SK-N-SH (cell line): ENCODE results near the gene ENTREP3. TPM values are rescaled to one million over a fixed set of nuclear protein-coding genes. Genes with fewer than 3 reads are reported as not detected.
A peak's percentile ranks its signal among the peaks of the same experiment; 100 is the strongest.

Experiments
- CTCF ChIA-PET: fragments of 300-600, 350-600 bp; formaldehyde crosslinking; extraction: SDS; loops from one replicate; lab custom pipeline; 2021; lab: Yijun Ruan, JAX
- POLR2A ChIA-PET: fragments of 350-600 bp; sonication (Branson Sonifier 250); formaldehyde crosslinking; extraction: SDS; loops from one replicate; lab custom pipeline; 2020; ENCODE audit warnings: antibody characterized with exemption, inconsistent platforms; lab: Yijun Ruan, JAX
- DNase-seq: peaks from one replicate; pipeline ENCODE4 v3.0.0; 2012
- H2AFZ ChIP-seq: fragments of 200-600 bp; sonication (generic); 2 replicates; pipeline ENCODE4 v1.8.1; 2016; ENCODE audit warnings: antibody characterized with exemption, mild to moderate bottlenecking, low read depth
- H3F3A ChIP-seq: fragments of 200-600 bp; sonication (generic); replicated peaks from 2 replicates; pipeline ENCODE3; 2016; ENCODE audit warnings: antibody characterized with exemption, mild to moderate bottlenecking; ENCODE audit not compliant: insufficient read depth
- H3K27ac ChIP-seq, 2 experiments: fragments of 200-500 bp in 1 of 2; fragments of 200-600 bp in 1 of 2; sonication (Bioruptor generic) in 1 of 2; sonication (generic), shearing (Covaris generic) in 1 of 2; 2 replicates each; pipeline versions ENCODE4 v1.5.1 to v1.6.1; 2014 to 2016; ENCODE audit warnings: low read depth in 2 of 2, inconsistent platforms in 1 of 2, low read length in 1 of 2, mild to moderate bottlenecking in 1 of 2, mixed read lengths in 1 of 2
- H3K27me3 ChIP-seq: fragments of 200-600 bp; sonication (generic), shearing (Covaris generic); 2 replicates; pipeline ENCODE4 v1.6.1; 2016; ENCODE audit warnings: mixed run types; ENCODE audit not compliant: insufficient read depth
- H3K36me3 ChIP-seq, 2 experiments: fragments of 200-500 bp in 1 of 2; fragments of 200-600 bp in 1 of 2; sonication (Bioruptor generic) in 1 of 2; sonication (generic) in 1 of 2; replicated peaks in 1 of 2; 2 replicates each; pipeline versions ENCODE3 to v1.5.1; 2014 to 2016; ENCODE audit warnings: low read length in 1 of 2, mild to moderate bottlenecking in 1 of 2; ENCODE audit not compliant: insufficient read depth in 2 of 2, control insufficient read depth in 1 of 2
- H3K4me1 ChIP-seq, 2 experiments: fragments of 200-500 bp in 1 of 2; fragments of 200-600 bp in 1 of 2; sonication (Bioruptor generic) in 1 of 2; sonication (generic), shearing (Covaris generic) in 1 of 2; 2 replicates each; pipeline versions ENCODE4 v1.5.1 to v1.6.1; 2014 to 2016; ENCODE audit warnings: low read depth in 1 of 2, low read length in 1 of 2, mixed run types in 1 of 2; ENCODE audit not compliant: insufficient read depth in 2 of 2, control insufficient read depth in 1 of 2
- H3K4me2 ChIP-seq: fragments of 200-600 bp; sonication (generic), shearing (Covaris generic); 2 replicates; pipeline ENCODE4 v1.6.1; 2017; ENCODE audit warnings: mixed run types
- H3K4me3 ChIP-seq, 2 experiments: fragments of 200-500 bp in 1 of 2; fragments of 200-600 bp in 1 of 2; sonication (Bioruptor generic) in 1 of 2; sonication (generic), shearing (Covaris generic) in 1 of 2; 2 replicates each; pipeline versions ENCODE4 v1.5.1 to v1.8.1; 2014 to 2016; ENCODE audit warnings: low read depth in 2 of 2, inconsistent platforms in 1 of 2, low read length in 1 of 2, mild to moderate bottlenecking in 1 of 2, mixed read lengths in 1 of 2, moderate library complexity in 1 of 2
- H3K79me2 ChIP-seq: fragments of 200-600 bp; sonication (generic); 2 replicates; pipeline ENCODE4 v1.8.1; 2017; ENCODE audit warnings: mild to moderate bottlenecking; ENCODE audit not compliant: insufficient read depth
- H3K9ac ChIP-seq: fragments of 200-600 bp; sonication (generic); 2 replicates; pipeline ENCODE4 v1.6.1; 2017; ENCODE audit warnings: mixed run types
- H3K9me2 ChIP-seq: fragments of 200-600 bp; sonication (generic); 2 replicates; pipeline ENCODE4 v1.6.1; 2017; ENCODE audit warnings: mixed run types
- H3K9me3 ChIP-seq: fragments of 200-600 bp; sonication (generic); 2 replicates; pipeline ENCODE4 v1.6.1; 2017; ENCODE audit warnings: mixed run types, mild to moderate bottlenecking, moderate library complexity
- H4K20me1 ChIP-seq: fragments of 200-600 bp; sonication (generic); 2 replicates; pipeline ENCODE4 v1.6.1; 2017; ENCODE audit warnings: mild to moderate bottlenecking, mixed run types; ENCODE audit not compliant: insufficient read depth
- CHD2 ChIP-seq: fragments of 150-350 bp; IDR thresholded peaks from 2 replicates; pipeline ENCODE4 v1.6.1; 2018; ENCODE audit warnings: low read length; ENCODE audit not compliant: partially characterized antibody
- ELF1 ChIP-seq: IDR thresholded peaks from 2 replicates; pipeline ENCODE4 v1.4.0; 2012
- EZH2phosphoT487 ChIP-seq: fragments of 200-600 bp; sonication (generic); IDR thresholded peaks from 2 replicates; pipeline ENCODE4 v1.6.1; 2017; ENCODE audit warnings: low read depth, mixed run types, mild to moderate bottlenecking, antibody characterized with exemption, moderate library complexity, borderline replicate concordance
- FOSL2 ChIP-seq: IDR thresholded peaks from 2 replicates; pipeline ENCODE4 v1.4.0; 2012; ENCODE audit warnings: low read depth, mild to moderate bottlenecking, moderate library complexity, borderline replicate concordance
- MEF2A ChIP-seq: IDR thresholded peaks from 2 replicates; pipeline ENCODE4 v1.4.0; 2012; ENCODE audit warnings: low read depth, borderline replicate concordance
- RAD21 ChIP-seq: IDR thresholded peaks from 2 replicates; pipeline ENCODE4 v1.6.1; 2012; ENCODE audit warnings: mild to moderate bottlenecking, low read length
- RCOR1 ChIP-seq: fragments of 150-350 bp; IDR thresholded peaks from 2 replicates; pipeline ENCODE4 v1.6.1; 2017; ENCODE audit warnings: antibody characterized with exemption, low read length
- RFX5 ChIP-seq: IDR thresholded peaks from 2 replicates; pipeline ENCODE4 v1.6.1; 2012; ENCODE audit warnings: mild to moderate bottlenecking, improper control_type of control experiment, low read length
- RXRA ChIP-seq: IDR thresholded peaks from 2 replicates; pipeline ENCODE4 v1.4.0; 2012; ENCODE audit warnings: low read depth, mild to moderate bottlenecking, borderline replicate concordance
- SIN3A ChIP-seq: IDR thresholded peaks from 2 replicates; pipeline ENCODE4 v1.6.1; 2012; ENCODE audit warnings: low read depth, mild to moderate bottlenecking, low read length, moderate library complexity, borderline replicate concordance
- SMC3 ChIP-seq: IDR thresholded peaks from 2 replicates; pipeline ENCODE4 v1.6.1; 2012; ENCODE audit warnings: low read depth, low read length, improper control_type of control experiment
- TCF12 ChIP-seq: IDR thresholded peaks from 2 replicates; pipeline ENCODE4 v1.4.0; 2012
- TEAD4 ChIP-seq: IDR thresholded peaks from 2 replicates; pipeline ENCODE4 v1.4.0; 2012; ENCODE audit warnings: mild to moderate bottlenecking, borderline replicate concordance; ENCODE audit not compliant: insufficient read depth
- YY1 ChIP-seq: IDR thresholded peaks from 2 replicates; pipeline ENCODE4 v1.4.0; 2012; ENCODE audit warnings: low read depth, mild to moderate bottlenecking
- WGBS: methylation state at CpG from one replicate; pipeline ENCODE4 v1.1.6; 2017; ENCODE audit warnings: low lambda C conversion rate; 5-methylcytosine and 5-hydroxymethylcytosine counted together
- polyA plus RNA-seq, 3 experiments: library from polyadenylated mRNA; depleted of rRNA; stranded (reverse); fragments of >200 nt; gene quantifications; 2 replicates each; pipeline ENCODE4 v1.2.3, GENCODE V29; 2012
- TF ChIP-seq, protein P1 (sequence below): fragments of 200-600 bp; sonication (generic); IDR thresholded peaks from 2 replicates; pipeline ENCODE4 v1.6.1; 2017; ENCODE audit warnings: antibody characterized with exemption, mild to moderate bottlenecking, moderate library complexity
- TF ChIP-seq, protein P2 (sequence below): IDR thresholded peaks from 2 replicates; pipeline ENCODE4; 2012
- TF ChIP-seq, protein P3 (sequence below): IDR thresholded peaks from 2 replicates; pipeline ENCODE4 v1.6.1; 2012; ENCODE audit warnings: mild to moderate bottlenecking, low read depth, low read length, moderate library complexity
- TF ChIP-seq, protein P4 (sequence below): fragments of 150-350 bp; IDR thresholded peaks from 2 replicates; pipeline ENCODE4 v1.6.1; 2016; ENCODE audit warnings: mild to moderate bottlenecking, low read depth, low read length

ENTREP3 gene
- polyA plus RNA-seq, 1 of the 3 experiments (the other 2 are of a cell fraction): 30.6 TPM

DNA sequence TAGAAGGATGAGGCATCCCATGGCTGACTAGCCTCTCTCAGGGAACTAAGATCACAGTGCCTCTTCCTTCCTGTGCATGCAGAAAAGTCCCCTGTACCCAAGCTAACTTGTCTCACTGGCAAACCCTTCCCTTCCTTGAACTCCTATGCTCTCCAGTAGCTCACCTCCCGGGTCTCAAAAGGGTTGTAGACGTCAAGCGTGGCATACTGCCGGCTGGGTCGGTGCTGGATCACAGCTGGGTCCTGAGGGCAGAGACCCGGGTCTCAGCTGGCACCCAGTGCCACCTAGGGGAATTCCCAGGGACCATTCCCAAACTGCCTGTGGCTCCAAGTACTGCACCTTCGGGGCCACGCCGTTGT, 6.2 kb upstream of the ENTREP3 start:
- peaks cover 21% of the 10 kb centered on the region for H3K79me2 ChIP-seq
- H3K27ac ChIP-seq: peak overlapping the region; percentile 75 to 92; a peak in 3 of 4 replicates
- POLR2A ChIA-PET: interaction anchor here (1.0 to 1.7 kb wide), 9 partner anchors 10 to 65 kb away, joined by 3 to 13 read pairs (median 4); partner anchors contain the start of genes CLK2, FDPS, HCN3 and RUSC1
- peaks cover 65% of the 10 kb centered on the region for H3F3A ChIP-seq
- no peak for DNase-seq
- TF ChIP-seq, protein P1, sequence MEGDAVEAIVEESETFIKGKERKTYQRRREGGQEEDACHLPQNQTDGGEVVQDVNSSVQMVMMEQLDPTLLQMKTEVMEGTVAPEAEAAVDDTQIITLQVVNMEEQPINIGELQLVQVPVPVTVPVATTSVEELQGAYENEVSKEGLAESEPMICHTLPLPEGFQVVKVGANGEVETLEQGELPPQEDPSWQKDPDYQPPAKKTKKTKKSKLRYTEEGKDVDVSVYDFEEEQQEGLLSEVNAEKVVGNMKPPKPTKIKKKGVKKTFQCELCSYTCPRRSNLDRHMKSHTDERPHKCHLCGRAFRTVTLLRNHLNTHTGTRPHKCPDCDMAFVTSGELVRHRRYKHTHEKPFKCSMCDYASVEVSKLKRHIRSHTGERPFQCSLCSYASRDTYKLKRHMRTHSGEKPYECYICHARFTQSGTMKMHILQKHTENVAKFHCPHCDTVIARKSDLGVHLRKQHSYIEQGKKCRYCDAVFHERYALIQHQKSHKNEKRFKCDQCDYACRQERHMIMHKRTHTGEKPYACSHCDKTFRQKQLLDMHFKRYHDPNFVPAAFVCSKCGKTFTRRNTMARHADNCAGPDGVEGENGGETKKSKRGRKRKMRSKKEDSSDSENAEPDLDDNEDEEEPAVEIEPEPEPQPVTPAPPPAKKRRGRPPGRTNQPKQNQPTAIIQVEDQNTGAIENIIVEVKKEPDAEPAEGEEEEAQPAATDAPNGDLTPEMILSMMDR: peak; percentile 20; the same call in 1 of the 2 replicates
- TF ChIP-seq RAD21 (0 out of 2 replicates have a peak, but pooled peaks have one; percentile 11), ELF1 (no peak)
- no peaks in the 10 kb centered on the region for H3K27me3 ChIP-seq
- H3K4me3 ChIP-seq: peak overlapping the region; percentile 93 to 94
- peak overlapping the region; percentile 39; the same call in 1 of the 2 replicates for H2AFZ ChIP-seq
- peak overlapping the region; percentile 84 for H3K9ac ChIP-seq
- H3K4me1 ChIP-seq: peaks cover 0 to 15% of the 10 kb centered on the region in 2 experiments; a peak in 2 of 4 replicates
- peaks cover 29 to 57% of the 10 kb centered on the region in 2 experiments for H3K36me3 ChIP-seq
- CTCF ChIA-PET: interaction anchor here (0.8 to 4.4 kb wide), 8 partner anchors 10 to 90 kb away, joined by 3 to 66 read pairs (median 4); partner anchors contain the start of genes CLK2 and TRIM46
- no peaks in the 10 kb centered on the region for H3K9me3 ChIP-seq
- peak overlapping the region; percentile 96 for H3K4me2 ChIP-seq
- 0% methylated on average over 7 of the region's 9 CpGs for WGBS
- no peaks in the 10 kb centered on the region for H4K20me1 ChIP-seq
- no peaks in the 10 kb centered on the region for H3K9me2 ChIP-seq

DNA sequence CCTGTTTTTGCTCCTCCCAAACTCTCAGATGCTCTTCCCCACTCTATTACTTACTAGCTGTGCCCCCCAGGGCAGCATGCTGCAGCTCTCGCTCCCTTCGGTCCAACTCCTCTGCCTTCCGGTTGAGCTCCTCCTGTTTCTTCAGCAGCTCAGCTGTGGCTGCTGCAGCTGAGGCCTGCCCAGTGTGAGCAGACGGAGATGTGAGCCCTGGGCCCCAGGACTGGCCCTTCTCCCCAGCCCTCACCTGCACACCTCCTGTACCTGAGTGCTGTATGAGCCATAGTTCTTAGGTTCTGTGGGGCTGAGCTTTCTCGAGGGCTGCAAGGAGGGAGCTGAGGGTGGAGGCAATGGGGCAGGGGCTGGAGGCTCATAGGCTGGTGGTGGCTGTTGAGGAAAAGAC, 5.0 kb upstream of the ENTREP3 start:
- H3F3A ChIP-seq: peaks cover 65% of the 10 kb centered on the region
- TF ChIP-seq YY1 (no peak), TEAD4 (no peak), EZH2phosphoT487 (no peak), RFX5 (no peak), TCF12 (no peak), MEF2A (no peak), RCOR1 (no peak), RXRA (no peak), ELF1 (no peak), FOSL2 (no peak), RAD21 (no peak), SMC3 (no peak), CHD2 (no peak), SIN3A (no peak)
- TF ChIP-seq, protein P2, sequence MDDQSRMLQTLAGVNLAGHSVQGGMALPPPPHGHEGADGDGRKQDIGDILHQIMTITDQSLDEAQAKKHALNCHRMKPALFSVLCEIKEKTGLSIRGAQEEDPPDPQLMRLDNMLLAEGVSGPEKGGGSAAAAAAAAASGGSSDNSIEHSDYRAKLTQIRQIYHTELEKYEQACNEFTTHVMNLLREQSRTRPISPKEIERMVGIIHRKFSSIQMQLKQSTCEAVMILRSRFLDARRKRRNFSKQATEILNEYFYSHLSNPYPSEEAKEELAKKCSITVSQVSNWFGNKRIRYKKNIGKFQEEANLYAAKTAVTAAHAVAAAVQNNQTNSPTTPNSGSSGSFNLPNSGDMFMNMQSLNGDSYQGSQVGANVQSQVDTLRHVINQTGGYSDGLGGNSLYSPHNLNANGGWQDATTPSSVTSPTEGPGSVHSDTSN: no peak
- TF ChIP-seq, protein P3, sequence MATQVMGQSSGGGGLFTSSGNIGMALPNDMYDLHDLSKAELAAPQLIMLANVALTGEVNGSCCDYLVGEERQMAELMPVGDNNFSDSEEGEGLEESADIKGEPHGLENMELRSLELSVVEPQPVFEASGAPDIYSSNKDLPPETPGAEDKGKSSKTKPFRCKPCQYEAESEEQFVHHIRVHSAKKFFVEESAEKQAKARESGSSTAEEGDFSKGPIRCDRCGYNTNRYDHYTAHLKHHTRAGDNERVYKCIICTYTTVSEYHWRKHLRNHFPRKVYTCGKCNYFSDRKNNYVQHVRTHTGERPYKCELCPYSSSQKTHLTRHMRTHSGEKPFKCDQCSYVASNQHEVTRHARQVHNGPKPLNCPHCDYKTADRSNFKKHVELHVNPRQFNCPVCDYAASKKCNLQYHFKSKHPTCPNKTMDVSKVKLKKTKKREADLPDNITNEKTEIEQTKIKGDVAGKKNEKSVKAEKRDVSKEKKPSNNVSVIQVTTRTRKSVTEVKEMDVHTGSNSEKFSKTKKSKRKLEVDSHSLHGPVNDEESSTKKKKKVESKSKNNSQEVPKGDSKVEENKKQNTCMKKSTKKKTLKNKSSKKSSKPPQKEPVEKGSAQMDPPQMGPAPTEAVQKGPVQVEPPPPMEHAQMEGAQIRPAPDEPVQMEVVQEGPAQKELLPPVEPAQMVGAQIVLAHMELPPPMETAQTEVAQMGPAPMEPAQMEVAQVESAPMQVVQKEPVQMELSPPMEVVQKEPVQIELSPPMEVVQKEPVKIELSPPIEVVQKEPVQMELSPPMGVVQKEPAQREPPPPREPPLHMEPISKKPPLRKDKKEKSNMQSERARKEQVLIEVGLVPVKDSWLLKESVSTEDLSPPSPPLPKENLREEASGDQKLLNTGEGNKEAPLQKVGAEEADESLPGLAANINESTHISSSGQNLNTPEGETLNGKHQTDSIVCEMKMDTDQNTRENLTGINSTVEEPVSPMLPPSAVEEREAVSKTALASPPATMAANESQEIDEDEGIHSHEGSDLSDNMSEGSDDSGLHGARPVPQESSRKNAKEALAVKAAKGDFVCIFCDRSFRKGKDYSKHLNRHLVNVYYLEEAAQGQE: no peak
- TF ChIP-seq, protein P4, sequence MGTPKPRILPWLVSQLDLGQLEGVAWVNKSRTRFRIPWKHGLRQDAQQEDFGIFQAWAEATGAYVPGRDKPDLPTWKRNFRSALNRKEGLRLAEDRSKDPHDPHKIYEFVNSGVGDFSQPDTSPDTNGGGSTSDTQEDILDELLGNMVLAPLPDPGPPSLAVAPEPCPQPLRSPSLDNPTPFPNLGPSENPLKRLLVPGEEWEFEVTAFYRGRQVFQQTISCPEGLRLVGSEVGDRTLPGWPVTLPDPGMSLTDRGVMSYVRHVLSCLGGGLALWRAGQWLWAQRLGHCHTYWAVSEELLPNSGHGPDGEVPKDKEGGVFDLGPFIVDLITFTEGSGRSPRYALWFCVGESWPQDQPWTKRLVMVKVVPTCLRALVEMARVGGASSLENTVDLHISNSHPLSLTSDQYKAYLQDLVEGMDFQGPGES: no peak

More for the DNA sequence above, 5.0 kb upstream of the ENTREP3 start:
- Histone ChIP-seq H3K79me2 (peaks cover 21% of the 10 kb centered on the region), H3K27me3 (no peaks in the 10 kb centered on the region), H3K36me3 (peaks cover 24 to 48% of the 10 kb centered on the region in 2 experiments), H2AFZ (no peak overlapping the region), H3K27ac (no peak overlapping the region), H3K9ac (no peak overlapping the region), H3K4me3 (no peak overlapping the region), H3K9me2 (no peaks in the 10 kb centered on the region), H3K4me1 (peaks cover 0 to 19% of the 10 kb centered on the region in 2 experiments; a peak in 2 of 4 replicates), H3K4me2 (peak overlapping the region; percentile 96), H3K9me3 (no peaks in the 10 kb centered on the region), H4K20me1 (no peaks in the 10 kb centered on the region)
- ChIA-PET CTCF (interaction anchor here (0.6 to 4.4 kb wide), 6 partner anchors 9 to 86 kb away, joined by 3 to 66 read pairs (median 4); partner anchors contain the start of genes CLK2 and TRIM46), POLR2A (interaction anchor here (0.6 to 1.5 kb wide), 3 partner anchors 9 to 64 kb away, joined by 3 read pairs; no protein-coding TSS in a partner anchor)
- whole genome bisulfite sequencing: 94% methylated on average over 5 of the region's 5 CpGs
- no peak for DNase-seq
